Urothelium cell line (cell line): ENCODE data around the gene PRKAR1B.
A peak's percentile ranks its signal among the peaks of the same experiment; 100 is the strongest.

ENCODE experiments used
- DNase-seq: peaks from one replicate; pipeline ENCODE4 v3.0.0; 2011; ENCODE audit warnings: low spot score, mixed read lengths
- FAIRE-seq: peaks from 2 replicates; lab custom pipeline; 2011; peaks lifted over from hg19 to GRCh38; lab: Jason Lieb, UNC

PRKAR1B gene

GRCh38 chr7:741850-742249 lies 14.8 kb upstream of the PRKAR1B start:
- DNase-seq (no peak), FAIRE-seq (no peak)

GRCh38 chr7:741191-741671 lies 14.2 kb upstream of the PRKAR1B start:
- FAIRE-seq (no peak), DNase-seq (no peak)

GRCh38 chr7:739983-740942 lies 13.2 kb upstream of the PRKAR1B start:
- no peak for FAIRE-seq

GRCh38 chr7:739455-739982 lies 12.4 kb upstream of the PRKAR1B start:
- FAIRE-seq (no peak), DNase-seq (no peak)

More at GRCh38 chr7:739983-740942, 13.2 kb upstream of the PRKAR1B start:
- no peak for DNase-seq

DNA sequence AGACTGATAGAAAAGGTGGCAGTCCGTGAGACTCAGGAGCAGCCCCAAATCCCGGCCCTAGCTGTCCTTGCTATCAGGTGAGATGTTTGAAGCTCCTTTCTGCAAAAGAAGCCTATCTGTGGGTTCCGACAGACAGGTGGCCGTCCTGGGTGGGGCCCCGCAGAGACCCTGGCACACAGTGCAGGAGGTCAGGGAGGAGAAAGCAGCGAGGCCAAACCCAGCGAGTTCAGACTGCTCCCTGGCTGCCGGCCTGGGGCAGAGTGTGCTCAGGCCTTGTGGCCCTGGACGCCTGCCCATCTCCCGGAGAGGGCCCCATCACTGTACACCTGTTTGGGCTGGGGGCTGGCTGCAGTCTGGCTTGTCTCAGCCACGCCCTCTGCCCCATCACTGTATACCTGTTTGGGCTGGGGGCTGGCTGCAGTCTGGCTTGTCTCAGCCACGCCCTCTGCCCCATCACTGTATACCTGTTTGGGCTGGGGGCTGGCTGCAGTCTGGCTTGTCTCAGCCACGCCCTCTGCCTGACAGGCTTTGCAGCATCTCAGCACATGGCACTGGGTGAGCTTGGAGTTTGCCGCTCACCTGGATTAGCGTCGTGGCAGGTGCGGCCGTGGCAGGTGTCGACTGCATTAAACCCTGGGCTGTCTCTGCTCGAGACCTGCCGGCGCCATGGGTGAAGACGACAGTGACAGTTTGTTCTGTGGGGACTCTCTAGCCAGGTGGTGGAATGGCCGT lies 11.8 kb upstream of the PRKAR1B start:
- no peak for FAIRE-seq

DNA sequence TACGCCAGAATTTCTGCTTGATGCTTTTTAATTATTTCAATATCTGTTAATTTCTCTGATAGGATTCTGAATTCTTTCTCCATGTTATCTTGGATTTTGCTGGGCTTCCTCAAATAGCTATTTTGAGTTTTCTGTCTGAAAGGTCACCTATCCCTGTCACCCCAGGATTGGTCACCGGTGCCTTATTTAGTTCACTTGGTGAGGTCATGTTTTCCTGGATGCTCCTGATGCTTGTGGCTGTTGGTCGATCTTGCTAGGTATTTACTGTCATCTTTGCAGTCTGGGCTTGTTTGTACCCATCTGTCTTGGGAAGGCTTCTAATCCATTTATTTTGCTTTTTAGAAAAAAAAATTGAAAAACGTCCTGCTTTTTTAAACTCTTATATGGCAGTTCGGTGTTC lies 11.2 kb upstream of the PRKAR1B start:
- FAIRE-seq (no peak), DNase-seq (no peak)

More for the DNA sequence above, 11.8 kb upstream of the PRKAR1B start:
- DNase-seq, result no peak

- FAIRE-seq, result peak; percentile 96
Measured at GRCh38 chr7:734808-735207, 7.7 kb upstream of the PRKAR1B start.

GRCh38 chr7:734214-734613 lies 7.1 kb upstream of the PRKAR1B start:
- DNase-seq, result no peak
- FAIRE-seq, result no peak

More at GRCh38 chr7:734808-735207, 7.7 kb upstream of the PRKAR1B start:
- DNase-seq, result no peak

DNA sequence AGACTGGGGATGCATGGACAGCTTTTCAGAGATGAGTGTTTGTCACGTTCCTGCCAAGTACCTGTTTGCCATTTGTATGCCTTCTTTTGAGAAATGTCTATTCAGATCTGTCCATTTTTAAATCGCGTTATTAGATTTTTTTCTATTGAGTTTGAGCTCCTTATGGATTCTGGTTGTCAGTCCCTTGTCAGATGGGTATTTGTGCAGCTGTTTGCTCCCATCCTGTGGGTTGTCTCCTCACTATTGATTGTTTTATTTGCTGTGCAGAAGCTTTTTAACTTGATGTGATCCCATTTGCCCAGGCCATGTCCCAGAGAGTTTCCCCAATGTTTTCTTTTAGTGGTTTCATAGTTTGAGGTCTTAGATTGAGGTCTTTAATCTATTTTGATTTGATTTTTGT lies 5.5 kb upstream of the PRKAR1B start:
- no peak for DNase-seq
- FAIRE-seq, result no peak

GRCh38 chr7:732094-732541 lies 5.0 kb upstream of the PRKAR1B start:
- DNase-seq (no peak), FAIRE-seq (no peak)

DNA sequence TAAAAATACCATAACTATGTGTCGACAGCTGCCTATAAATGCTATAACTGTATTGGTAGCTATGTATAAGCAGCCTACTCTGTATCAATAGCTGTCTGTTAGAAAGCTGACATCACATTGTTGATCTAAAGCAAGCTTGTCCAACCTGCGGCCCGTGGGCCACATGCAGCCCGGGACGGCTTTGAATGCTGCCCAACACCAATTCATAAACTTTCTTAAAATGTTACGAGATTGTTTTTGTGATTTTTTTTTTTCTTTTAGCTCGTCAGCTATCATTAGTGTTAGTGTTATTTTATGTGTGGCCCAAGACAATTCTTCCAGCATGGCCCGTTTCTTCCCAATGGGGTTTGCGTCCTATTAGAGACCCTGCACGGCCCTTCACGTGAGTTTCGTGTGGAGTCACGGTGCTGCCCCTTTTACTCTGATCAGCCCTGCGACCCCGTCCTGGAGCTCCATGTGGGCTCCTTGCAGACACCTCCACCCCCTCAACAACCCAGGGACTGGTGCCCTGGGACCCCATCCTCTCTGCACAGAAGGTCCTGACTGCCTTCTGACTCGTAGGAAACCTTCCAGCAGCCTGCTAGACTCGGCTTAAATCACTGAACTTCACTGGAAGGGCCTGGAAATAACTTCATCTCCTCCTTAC lies 4.5 kb upstream of the PRKAR1B start:
- DNase-seq (no peak), FAIRE-seq (no peak)

GRCh38 chr7:730501-731439 lies 3.7 kb upstream of the PRKAR1B start:
- FAIRE-seq, result no peak
- no peak for DNase-seq

- FAIRE-seq, result no peak
Measured at GRCh38 chr7:729140-730000, 2.3 kb upstream of the PRKAR1B start.

GRCh38 chr7:728602-729001 lies 1.5 kb upstream of the PRKAR1B start:
- no peak for FAIRE-seq
- DNase-seq, result no peak

More at GRCh38 chr7:729140-730000, 2.3 kb upstream of the PRKAR1B start:
- no peak for DNase-seq

GRCh38 chr7:727806-728460 lies 852 bp upstream of the PRKAR1B start:
- FAIRE-seq (no peak), DNase-seq (no peak)

DNA sequence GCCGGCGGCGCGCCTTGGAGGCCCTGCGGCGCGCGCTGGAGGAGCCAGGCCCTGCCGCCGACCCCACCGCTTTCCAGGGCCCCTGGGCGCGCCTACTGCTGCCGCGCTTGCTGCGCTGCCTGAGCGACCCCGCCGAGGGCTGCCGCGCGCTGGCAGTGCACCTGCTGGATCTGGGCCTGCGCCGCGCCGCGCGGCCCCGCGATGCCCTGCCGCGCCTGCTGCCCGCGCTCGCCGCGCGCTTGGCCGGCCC lies 302 bp downstream of the PRKAR1B start:
- FAIRE-seq (no peak), DNase-seq (no peak)

- no peak for FAIRE-seq
- DNase-seq, result peak; percentile 96
Measured at GRCh38 chr7:726084-726853, 812 bp downstream of the PRKAR1B start, which contains the start of gene DNAAF5. Gene DNAAF5, plus strand, starts transcription at chr7:726699. Its CDS starts 22 bp downstream, at chr7:726721.
